ENCODE measurements around the gene PALM. TPM values are rescaled to one million over a fixed set of nuclear protein-coding genes. Genes with fewer than 3 reads are reported as not detected.

The PALM gene
- polyA plus RNA-seq, 1 donor from 2014 or later, result 74.8 TPM

DNA sequence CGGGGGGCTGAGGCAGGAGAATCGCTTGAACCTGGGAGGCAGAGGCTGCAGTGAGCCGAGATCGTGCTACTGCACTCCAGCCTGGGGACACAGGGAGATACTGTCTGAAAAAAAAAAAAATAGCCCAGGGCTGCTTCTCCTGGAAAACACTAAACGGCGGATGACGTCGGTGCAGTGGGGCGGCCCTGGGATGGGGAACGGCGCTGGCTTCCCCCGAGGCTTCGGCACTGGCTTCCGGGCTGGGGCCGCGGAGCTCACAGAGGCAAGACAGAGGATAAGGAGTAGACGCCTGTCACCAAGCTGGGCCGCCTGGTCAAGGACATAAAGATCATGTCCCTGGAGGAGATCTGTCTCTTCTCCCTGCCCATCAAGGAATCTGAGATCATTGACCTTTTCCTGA is 18.5 kb upstream of the PALM start:
- no peak for TF ChIP-seq CTCF (IDR thresholded peaks at IDR 0.05; ENCODE audit: poor library complexity, severe bottlenecking)
- TF ChIP-seq EZH2 (IDR thresholded peaks at IDR 0.05; ENCODE audit: borderline replicate concordance, insufficient read depth, low read length, poor library complexity, severe bottlenecking), result no peak
- no peaks in the 10 kb centered on the region for H3K9me2 ChIP-seq (ENCODE audit: insufficient read depth, low read length)
- no peaks in the 10 kb centered on the region for H3F3A ChIP-seq (ENCODE audit: insufficient read depth, low read length, poor library complexity, severe bottlenecking)
- H2AFZ ChIP-seq (ENCODE audit: low read depth, low read length), result no peak overlapping the region
- no peaks in the 10 kb centered on the region for H3K36me3 ChIP-seq (ENCODE audit: insufficient read depth, low read length)
- H3K4me2 ChIP-seq (ENCODE audit: low read length), result no peak overlapping the region
- H3K27me3 ChIP-seq (ENCODE audit: insufficient read depth, low read depth, low read length), result no peaks in the 10 kb centered on the region
- H3K79me2 ChIP-seq (replicated peaks; ENCODE audit: insufficient read depth, low read length), result no peaks in the 10 kb centered on the region
- H4K20me1 ChIP-seq (ENCODE audit: insufficient read depth), result no peaks in the 10 kb centered on the region
- no peak overlapping the region for H3K27ac ChIP-seq (ENCODE audit: low read length)
- H3K4me3 ChIP-seq (ENCODE audit: low read length), result no peak overlapping the region
- no peaks in the 10 kb centered on the region for H3K9me3 ChIP-seq (ENCODE audit: low read length)
- H3K9ac ChIP-seq (ENCODE audit: low read length), result no peak overlapping the region

DNA sequence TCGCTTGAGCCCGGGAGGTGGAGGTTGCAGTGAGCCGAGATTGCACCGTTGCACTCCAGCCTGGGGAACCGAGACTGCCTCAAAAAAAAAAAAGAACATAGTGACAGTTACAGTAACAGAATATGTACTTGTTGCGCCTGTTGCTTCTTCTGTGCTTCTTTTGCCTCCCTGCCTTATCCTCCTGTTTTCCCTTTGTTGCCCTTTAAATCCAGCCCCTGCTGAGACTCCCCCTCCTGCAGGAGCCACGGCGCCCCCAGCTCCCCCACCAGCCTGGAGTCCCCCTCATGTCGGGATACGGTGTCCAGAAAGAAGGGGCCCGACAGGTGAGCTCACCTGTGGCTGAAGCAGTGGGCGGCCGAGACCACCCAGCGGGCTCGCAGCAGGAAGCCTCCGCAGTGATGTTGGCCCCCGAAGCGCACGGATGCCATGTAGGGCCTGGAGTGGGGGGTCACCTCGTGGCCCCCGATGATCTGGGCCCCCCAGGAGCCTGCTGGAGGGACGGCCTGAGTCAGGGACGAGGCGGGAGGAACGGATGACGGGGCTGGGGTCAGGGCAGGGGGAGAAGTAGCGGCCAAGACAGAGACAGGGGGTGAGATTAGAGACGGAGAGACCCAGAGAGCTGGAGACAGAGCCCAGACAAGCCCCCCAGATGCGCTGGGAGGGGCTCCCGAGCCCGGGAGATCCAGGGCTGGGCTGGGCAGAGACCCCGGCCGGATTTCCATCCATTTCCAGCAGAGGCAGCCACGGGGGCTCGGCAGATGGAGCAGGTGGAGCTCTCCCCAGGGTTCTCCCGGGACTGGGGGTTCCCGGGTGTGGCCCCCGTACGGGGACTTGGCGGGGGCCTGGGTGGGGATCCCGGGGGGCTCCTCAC is 14.0 kb upstream of the PALM start:
- TF ChIP-seq CTCF (IDR thresholded peaks at IDR 0.05; ENCODE audit: poor library complexity, severe bottlenecking) (no peak), RAD21 (conservative IDR thresholded peaks at IDR 0.05) (no peak), TAF1 (IDR thresholded peaks at IDR 0.05; ENCODE audit: low read depth) (no peak), REST (IDR thresholded peaks at IDR 0.05; ENCODE audit: borderline replicate concordance) (no peak), POLR2AphosphoS5 (IDR thresholded peaks at IDR 0.05) (no peak), SMC3 (conservative IDR thresholded peaks at IDR 0.05; ENCODE audit: poor library complexity) (no peak), EP300 (conservative IDR thresholded peaks at IDR 0.05; ENCODE audit: poor library complexity, severe bottlenecking) (no peak), EZH2 (IDR thresholded peaks at IDR 0.05; ENCODE audit: borderline replicate concordance, insufficient read depth, low read length, poor library complexity, severe bottlenecking) (no peak), MXI1 (conservative IDR thresholded peaks at IDR 0.05; ENCODE audit: poor library complexity, severe bottlenecking) (no peak)

More for the DNA sequence above, 14.0 kb upstream of the PALM start:
- H3K4me2 ChIP-seq (ENCODE audit: low read length), result no peak overlapping the region
- H3K9me2 ChIP-seq (ENCODE audit: insufficient read depth, low read length), result no peaks in the 10 kb centered on the region
- no peaks in the 10 kb centered on the region for H3K36me3 ChIP-seq (ENCODE audit: insufficient read depth, low read length)
- no peak overlapping the region for H2AFZ ChIP-seq (ENCODE audit: low read depth, low read length)
- H4K20me1 ChIP-seq (ENCODE audit: insufficient read depth), result no peaks in the 10 kb centered on the region
- no peak overlapping the region for H3K9ac ChIP-seq (ENCODE audit: low read length)
- no peaks in the 10 kb centered on the region for H3K9me3 ChIP-seq (ENCODE audit: low read length)
- no peaks in the 10 kb centered on the region for H3K27me3 ChIP-seq (ENCODE audit: insufficient read depth, low read depth, low read length)
- no peaks in the 10 kb centered on the region for H3F3A ChIP-seq (ENCODE audit: insufficient read depth, low read length, poor library complexity, severe bottlenecking)
- no peaks in the 10 kb centered on the region for H3K79me2 ChIP-seq (replicated peaks; ENCODE audit: insufficient read depth, low read length)
- H3K4me3 ChIP-seq (ENCODE audit: low read length), result no peak overlapping the region
- H3K27ac ChIP-seq (ENCODE audit: low read length), result no peak overlapping the region
